DMS153 treated with DMSO at 0.1 percent for 48 hours (cell line): ENCODE data around the gene CDH18.
A peak's percentile ranks its signal among the peaks of the same experiment; 100 is the strongest.

ENCODE experiments used
- DNase-seq: peaks from one replicate; lab custom pipeline; 2025; ENCODE audit not compliant: unreplicated experiment; lab: John Stamatoyannopoulos, UW

CDH18 gene

GRCh38 chr5:19987612-19988361 is at the start of gene CDH18:
Gene CDH18 (minus strand): TSS chr5:19988200. CDS start chr5:19838986, 149,214 bp downstream.
- DNase-seq: peak; percentile 85

- no peak for DNase-seq
These were observed 46.7 kb upstream of the CDH18 start for GRCh38 chr5:20034717-20035116.

GRCh38 chr5:20033881-20034280 is 45.9 kb upstream of the CDH18 start:
- DNase-seq: no peak

GRCh38 chr5:20032896-20033295 is 44.9 kb upstream of the CDH18 start:
- no peak for DNase-seq

GRCh38 chr5:20030125-20030524 is 42.1 kb upstream of the CDH18 start:
- DNase-seq: no peak

GRCh38 chr5:20029266-20029665 is 41.3 kb upstream of the CDH18 start:
- no peak for DNase-seq

- DNase-seq: no peak
These were observed 40.5 kb upstream of the CDH18 start for GRCh38 chr5:20028506-20028905.

GRCh38 chr5:20023686-20024180 is 35.7 kb upstream of the CDH18 start:
- DNase-seq: no peak

- DNase-seq: no peak
These were observed 32.2 kb upstream of the CDH18 start for GRCh38 chr5:20020247-20020646.

GRCh38 chr5:20017021-20017420 is 29.0 kb upstream of the CDH18 start:
- DNase-seq: no peak

GRCh38 chr5:20000416-20000815 is 12.4 kb upstream of the CDH18 start:
- DNase-seq: no peak

- no peak for DNase-seq
These were observed 457 bp upstream of the CDH18 start for GRCh38 chr5:19988457-19988856.

GRCh38 chr5:19986806-19987205 is 1.2 kb downstream of the CDH18 start:
- DNase-seq: no peak

- no peak for DNase-seq
These were observed 1.9 kb downstream of the CDH18 start for GRCh38 chr5:19986031-19986619.

- no peak for DNase-seq
These were observed 9.5 kb downstream of the CDH18 start for GRCh38 chr5:19978476-19978875.

GRCh38 chr5:19977099-19977498 is 10.9 kb downstream of the CDH18 start:
- DNase-seq: no peak

- no peak for DNase-seq
These were observed 12.2 kb downstream of the CDH18 start for GRCh38 chr5:19975795-19976194.

- DNase-seq: no peak
These were observed 27.5 kb downstream of the CDH18 start for GRCh38 chr5:19960451-19960850.

- DNase-seq: no peak
These were observed 28.1 kb downstream of the CDH18 start for GRCh38 chr5:19959830-19960384.

GRCh38 chr5:19950897-19951296 is 37.1 kb downstream of the CDH18 start:
- no peak for DNase-seq

- DNase-seq: no peak
These were observed 47.8 kb downstream of the CDH18 start for GRCh38 chr5:19940192-19940591.

- no peak for DNase-seq
These were observed 57.5 kb downstream of the CDH18 start for GRCh38 chr5:19930451-19930850.
